H9 (cell line): ENCODE results near the gene MORC4. TPM values are rescaled to one million over a fixed set of nuclear protein-coding genes. Genes with fewer than 3 reads are reported as not detected.

Source experiments
- DNase-seq: peaks from one replicate; pipeline ENCODE4 v3.0.0-alpha.2; 2017
- H2AFZ ChIP-seq: one replicate; pipeline ENCODE4 v1.6.1; 2013; ENCODE audit warnings: mild to moderate bottlenecking, low read length, control low read depth, moderate library complexity
- H2AK5ac ChIP-seq: 2 replicates; pipeline ENCODE4 v1.6.1; 2013; ENCODE audit warnings: low read length, control low read depth, mixed read lengths; ENCODE audit not compliant: insufficient read length
- H2BK120ac ChIP-seq: one replicate; pipeline ENCODE4 v1.6.1; 2013; ENCODE audit warnings: low read depth, mild to moderate bottlenecking, low read length, control low read depth, inconsistent platforms; ENCODE audit not compliant: poor library complexity, severe bottlenecking
- H2BK12ac ChIP-seq: 2 replicates; pipeline ENCODE4 v1.6.1; 2013; ENCODE audit warnings: low read length, control low read depth, mixed read lengths, low read depth; ENCODE audit not compliant: insufficient read length
- H2BK15ac ChIP-seq: 2 replicates; pipeline ENCODE4 v1.6.1; 2013; ENCODE audit warnings: low read depth, low read length, control low read depth
- H2BK20ac ChIP-seq: one replicate; pipeline ENCODE4 v1.6.1; 2013; ENCODE audit warnings: low read depth, mild to moderate bottlenecking, low read length, control low read depth, inconsistent platforms; ENCODE audit not compliant: poor library complexity, severe bottlenecking
- H2BK5ac ChIP-seq: 2 replicates; pipeline ENCODE4 v1.6.1; 2013; ENCODE audit warnings: low read length, control low read depth, mixed read lengths; ENCODE audit not compliant: insufficient read length
- H3K14ac ChIP-seq: 2 replicates; pipeline ENCODE4 v1.6.1; 2013; ENCODE audit warnings: low read length, control low read depth; ENCODE audit not compliant: insufficient read depth
- H3K18ac ChIP-seq: 2 replicates; pipeline ENCODE4 v1.6.1; 2013; ENCODE audit warnings: low read depth, mild to moderate bottlenecking, mixed read lengths, low read length, control low read depth; ENCODE audit not compliant: insufficient read length
- H3K23ac ChIP-seq: 2 replicates; pipeline ENCODE4 v1.6.1; 2013; ENCODE audit warnings: low read length, control low read depth, mixed read lengths, low read depth; ENCODE audit not compliant: insufficient read length
- H3K23me2 ChIP-seq: 2 replicates; pipeline ENCODE4 v1.6.1; 2013; ENCODE audit warnings: low read depth, mild to moderate bottlenecking, mixed read lengths, low read length, control low read depth; ENCODE audit not compliant: insufficient read length, poor library complexity, severe bottlenecking
- H3K27ac ChIP-seq: 2 replicates; pipeline ENCODE4 v1.5.1; 2013; ENCODE audit warnings: low read length, control low read depth, mixed read lengths, low read depth; ENCODE audit not compliant: insufficient read length
- H3K27me3 ChIP-seq: 2 replicates; pipeline ENCODE4 v1.6.1; 2013; ENCODE audit warnings: low read length, control low read depth, inconsistent platforms; ENCODE audit not compliant: insufficient read depth
- H3K4ac ChIP-seq: 2 replicates; pipeline ENCODE4 v1.6.1; 2013; ENCODE audit warnings: low read depth, mild to moderate bottlenecking, control low read depth, inconsistent platforms, low read length, moderate library complexity
- H3K4me1 ChIP-seq: 2 replicates; pipeline ENCODE4 v1.6.1; 2013; ENCODE audit warnings: low read length, control low read depth, inconsistent platforms; ENCODE audit not compliant: insufficient read depth
- H3K4me2 ChIP-seq: 2 replicates; pipeline ENCODE4 v1.6.1; 2013; ENCODE audit warnings: low read length, control low read depth, mixed read lengths; ENCODE audit not compliant: insufficient read length, insufficient read depth
- H3K56ac ChIP-seq: 2 replicates; pipeline ENCODE4 v1.6.1; 2013; ENCODE audit warnings: low read depth, mild to moderate bottlenecking, mixed read lengths, low read length, control low read depth; ENCODE audit not compliant: insufficient read length
- H3K79me1 ChIP-seq: 2 replicates; pipeline ENCODE4 v1.6.1; 2013; ENCODE audit warnings: low read depth, mild to moderate bottlenecking, moderate library complexity, low read length, control low read depth, inconsistent platforms; ENCODE audit not compliant: insufficient read depth, poor library complexity, severe bottlenecking
- H3K79me2 ChIP-seq: 2 replicates; pipeline ENCODE4 v1.6.1; 2013; ENCODE audit warnings: low read length, control low read depth, inconsistent platforms; ENCODE audit not compliant: insufficient read depth
- H3K9ac ChIP-seq: 2 replicates; pipeline ENCODE4 v1.6.1; 2013; ENCODE audit warnings: low read length, control low read depth, mixed read lengths; ENCODE audit not compliant: insufficient read length; ENCODE audit errors: extremely low read depth
- H3K9me3 ChIP-seq: one replicate; pipeline ENCODE4 v1.6.1; 2013; ENCODE audit warnings: low read depth, low read length, inconsistent platforms; ENCODE audit not compliant: control insufficient read depth
- H3T11ph ChIP-seq: one replicate; pipeline ENCODE4 v1.6.1; 2013; ENCODE audit warnings: mild to moderate bottlenecking, low read length, control low read depth, inconsistent platforms
- H4K20me1 ChIP-seq: one replicate; pipeline ENCODE4 v1.6.1; 2013; ENCODE audit not compliant: control insufficient read depth, insufficient read length, insufficient read depth
- H4K5ac ChIP-seq: 2 replicates; pipeline ENCODE4 v1.6.1; 2013; ENCODE audit warnings: low read depth, mild to moderate bottlenecking, mixed read lengths, low read length, control low read depth; ENCODE audit not compliant: insufficient read length
- H4K8ac ChIP-seq: replicated peaks from 2 replicates; pipeline ENCODE4 v1.6.1; 2013; ENCODE audit warnings: low read length, control low read depth, mixed read lengths, low read depth; ENCODE audit not compliant: insufficient read length
- H4K91ac ChIP-seq: 2 replicates; pipeline ENCODE4 v1.6.1; 2013; ENCODE audit warnings: low read depth, mild to moderate bottlenecking, moderate library complexity, mixed read lengths, low read length, control low read depth; ENCODE audit not compliant: insufficient read length
- H3K27ac Mint-ChIP-seq, 3 experiments: 2 replicates in 2 of 3; 3 replicates in 1 of 3; pipeline ENCODE4 v1.8.0; 2020 to 2021; ENCODE audit warnings: mixed read lengths in 3 of 3, mild to moderate bottlenecking in 1 of 3, moderate library complexity in 1 of 3
- H3K27me3 Mint-ChIP-seq: 2 replicates; pipeline ENCODE4 v1.8.0; 2021; ENCODE audit warnings: low read depth, mild to moderate bottlenecking, moderate library complexity, mixed read lengths
- H3K36me3 Mint-ChIP-seq, 3 experiments: 2 replicates in 2 of 3; 3 replicates in 1 of 3; pipeline ENCODE4 v1.8.0; 2020 to 2021; ENCODE audit warnings: low read depth in 3 of 3, mixed read lengths in 3 of 3; ENCODE audit not compliant: insufficient read depth in 1 of 3
- H3K4me1 Mint-ChIP-seq, 2 experiments: 2 replicates each; pipeline ENCODE4 v1.8.0; 2020; ENCODE audit warnings: mixed read lengths in 2 of 2
- H3K4me3 Mint-ChIP-seq, 2 experiments: 2 replicates in 1 of 2; 3 replicates in 1 of 2; pipeline ENCODE4 v1.8.0; 2020 to 2021; ENCODE audit warnings: mild to moderate bottlenecking in 2 of 2, mixed read lengths in 2 of 2, moderate library complexity in 1 of 2
- H3K9me3 Mint-ChIP-seq, 2 experiments: 2 replicates in 1 of 2; 3 replicates in 1 of 2; pipeline ENCODE4 v1.8.0; 2020; ENCODE audit warnings: mild to moderate bottlenecking in 2 of 2, mixed read lengths in 2 of 2, moderate library complexity in 1 of 2
- CTCF ChIP-seq: fragments of 200-600 bp; sonication (generic); conservative IDR thresholded peaks from 3 replicates; pipeline ENCODE4 v1.8.0; 2021; ENCODE audit warnings: antibody characterized with exemption, mild to moderate bottlenecking
- WGBS: extraction: QIAGEN DNeasy Blood & Tissue Kit; methylation state at CpG from one replicate; pipeline ENCODE4 v1.1.7; 2013; ENCODE audit warnings: missing lambda C conversion rate, low lambda C conversion rate, mixed read lengths; ENCODE audit not compliant: insufficient read length; ENCODE audit errors: extremely low coverage; 5-methylcytosine and 5-hydroxymethylcytosine counted together
- total RNA-seq: library from RNA; stranded (reverse); gene quantifications from 2 replicates; pipeline ENCODE4 v1.2.1, GENCODE V29; 2021

The MORC4 gene
- total RNA-seq, 1 experiment from 2014 or later = 4.3 TPM

GRCh38 chrX:106952988-106953387 lies 47.0 kb downstream of the MORC4 start:
- H3K4me1 Mint-ChIP-seq = no peaks in the 10 kb centered on the region
- DNase-seq = no peak
- H3K18ac ChIP-seq = no peak overlapping the region

More at GRCh38 chrX:106952988-106953387, 47.0 kb downstream of the MORC4 start:
- Histone ChIP-seq H2BK15ac (no peak overlapping the region), H2AFZ (no peak overlapping the region), H2BK20ac (no peak overlapping the region), H3K9ac (no peak overlapping the region), H3K4me2 (no peak overlapping the region), H2AK5ac (no peak overlapping the region), H3K27me3 (no peaks in the 10 kb centered on the region), H4K91ac (no peak overlapping the region), H4K5ac (no peak overlapping the region), H2BK12ac (no peak overlapping the region), H3K4ac (no peak overlapping the region), H3K56ac (no peak overlapping the region), H4K8ac (no peak overlapping the region), H3K27ac (no peak overlapping the region), H4K20me1 (no peaks in the 10 kb centered on the region), H3K79me1 (no peaks in the 10 kb centered on the region), H3K23ac (no peak overlapping the region), H2BK5ac (no peak overlapping the region), H3K23me2 (no peaks in the 10 kb centered on the region), H3K14ac (no peak overlapping the region), H3K79me2 (no peaks in the 10 kb centered on the region), H3K9me3 (no peaks in the 10 kb centered on the region), H3K4me1 (no peaks in the 10 kb centered on the region), H3T11ph (no peak overlapping the region), H2BK120ac (no peak overlapping the region)
- H3K9me3 Mint-ChIP-seq = peaks cover 0 to 27% of the 10 kb centered on the region in 2 experiments; a peak in 1 of 5 replicates
- no CpG with 5 or more reads among the region's 1 CpG for whole genome bisulfite sequencing
- peak; percentile 35; the same call in 2 of the 3 replicates for TF ChIP-seq CTCF
- H3K27me3 Mint-ChIP-seq = no peaks in the 10 kb centered on the region
- peaks cover 0 to 5% (median 0%) of the 10 kb centered on the region in 3 experiments; a peak in 2 of 7 replicates for H3K36me3 Mint-ChIP-seq
- H3K4me3 Mint-ChIP-seq = no peak overlapping the region
- no peak overlapping the region; a peak in 1 of 7 replicates for H3K27ac Mint-ChIP-seq
